Cardiac septum (tissue), 1 donor: ENCODE results near the gene GRIK4. TPM values are rescaled to one million over a fixed set of nuclear protein-coding genes. Genes with fewer than 3 reads are reported as not detected.
"Not testable (repeated sequence)": the region's sequence is repeated elsewhere in the genome, so short reads cannot be mapped to it uniquely, and the experiment has no call there.

ENCODE experiments used
- DNase-seq: peaks from one replicate; pipeline ENCODE4 v3.0.0-alpha.2; 2020; ENCODE audit warnings: low spot score
- intact Hi-C: fragments of 100-400 bp; cut with DNase I; formaldehyde crosslinking; loops from one replicate; pipeline ENCODE4 v1.14.0; 2022
- total RNA-seq: library from RNA; stranded (reverse); fragmentation: NEBNext Ultra II Directional; extraction: Animal tissue kit (Norgen Biotek cat#: 25700); gene quantifications from one replicate; pipeline ENCODE4 v1.2.1, GENCODE V29; 2021
- donor health status: DM: no; HTN: no; CAD: no.

Gene GRIK4
- total RNA-seq, 1 donor from 2014 or later: 0.40 TPM

DNA sequence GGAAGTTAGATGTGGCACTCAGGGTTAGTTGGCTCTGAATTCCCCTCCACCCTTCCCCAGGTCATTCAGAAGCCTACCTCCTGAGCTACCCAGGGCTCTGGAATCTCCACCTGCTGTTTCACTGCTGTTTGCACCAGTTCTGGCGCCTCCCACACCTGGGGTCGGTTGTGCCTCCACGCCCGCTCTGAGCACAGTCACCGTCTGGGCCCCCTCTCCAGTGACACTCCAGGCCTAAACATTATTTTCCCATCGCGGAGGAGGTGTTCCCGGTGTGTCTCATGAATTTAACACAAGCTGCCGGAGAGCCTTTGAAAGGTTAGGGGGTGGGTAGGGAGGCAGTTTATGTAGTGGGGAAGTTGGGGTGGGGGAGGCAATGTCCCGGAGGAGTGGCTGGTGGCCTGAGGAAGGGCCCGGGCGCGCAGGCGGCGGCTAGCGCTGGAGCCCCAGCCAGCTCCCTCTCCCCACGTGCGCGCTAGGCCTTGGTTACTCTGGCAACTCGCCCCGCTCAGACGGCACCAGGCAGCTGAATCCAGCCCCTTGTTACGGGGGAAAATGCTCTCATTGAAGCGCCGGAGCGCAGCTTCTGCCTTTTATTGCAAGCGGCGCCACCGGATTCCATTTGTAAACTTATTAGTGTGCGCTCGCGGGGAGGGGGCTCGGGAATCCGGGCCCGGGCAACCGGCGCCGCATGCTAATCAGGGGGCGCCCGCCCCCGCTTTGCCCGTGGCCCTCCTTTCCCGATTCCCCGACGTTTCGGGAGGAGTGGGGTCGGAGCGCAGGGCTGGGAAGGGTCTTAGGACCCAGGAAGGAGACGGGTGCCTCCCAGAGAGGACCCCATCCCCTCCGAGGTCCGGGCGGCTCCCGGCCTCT, 52.4 kb downstream of the GRIK4 start:
- DNase-seq: no peak
- intact Hi-C loops: loop anchor here (5.0 kb wide), 1 partner anchor 52 kb away; the partner anchor contains the start of gene GRIK4

DNA sequence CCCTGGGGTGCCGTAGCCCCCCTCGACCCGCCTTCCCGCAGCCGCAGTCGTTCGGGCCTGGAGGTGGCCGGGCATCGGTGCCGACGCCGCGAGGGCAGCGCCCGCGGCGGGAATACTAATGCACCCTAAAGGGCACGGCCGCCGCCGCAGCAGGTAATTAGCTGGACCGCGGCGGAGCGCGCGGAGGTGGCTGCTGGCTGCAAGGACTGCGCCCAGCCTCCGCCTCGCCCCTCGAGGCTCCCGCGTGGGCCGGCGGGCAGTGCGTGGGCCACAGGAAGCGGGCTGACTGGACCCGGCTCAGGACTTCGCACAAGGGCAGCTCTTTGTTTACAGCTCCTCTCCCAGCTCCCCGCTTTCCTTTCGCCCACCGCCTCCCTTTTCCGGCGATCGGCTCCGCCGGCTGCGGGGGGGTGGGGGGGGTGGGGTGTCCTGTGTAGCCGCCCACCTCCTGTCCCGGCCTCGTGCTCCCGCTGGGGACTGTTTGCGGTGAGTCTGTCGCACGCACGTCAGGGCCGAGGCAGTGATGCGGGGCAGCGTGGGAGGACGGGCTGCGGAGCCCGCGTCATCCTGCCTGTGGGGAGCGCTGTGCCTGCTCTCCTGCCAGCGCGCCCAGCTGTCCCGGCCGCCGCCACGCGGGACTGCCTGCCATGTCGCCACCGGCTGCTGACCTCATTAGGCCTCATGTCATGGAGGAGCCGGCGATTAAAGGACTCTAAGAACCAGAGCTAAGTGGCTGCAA, 53.2 kb downstream of the GRIK4 start:
- DNase-seq: no peak
- intact Hi-C loops: loop anchor here (5.0 kb wide), 1 partner anchor 52 kb away; the partner anchor contains the start of gene GRIK4

DNA sequence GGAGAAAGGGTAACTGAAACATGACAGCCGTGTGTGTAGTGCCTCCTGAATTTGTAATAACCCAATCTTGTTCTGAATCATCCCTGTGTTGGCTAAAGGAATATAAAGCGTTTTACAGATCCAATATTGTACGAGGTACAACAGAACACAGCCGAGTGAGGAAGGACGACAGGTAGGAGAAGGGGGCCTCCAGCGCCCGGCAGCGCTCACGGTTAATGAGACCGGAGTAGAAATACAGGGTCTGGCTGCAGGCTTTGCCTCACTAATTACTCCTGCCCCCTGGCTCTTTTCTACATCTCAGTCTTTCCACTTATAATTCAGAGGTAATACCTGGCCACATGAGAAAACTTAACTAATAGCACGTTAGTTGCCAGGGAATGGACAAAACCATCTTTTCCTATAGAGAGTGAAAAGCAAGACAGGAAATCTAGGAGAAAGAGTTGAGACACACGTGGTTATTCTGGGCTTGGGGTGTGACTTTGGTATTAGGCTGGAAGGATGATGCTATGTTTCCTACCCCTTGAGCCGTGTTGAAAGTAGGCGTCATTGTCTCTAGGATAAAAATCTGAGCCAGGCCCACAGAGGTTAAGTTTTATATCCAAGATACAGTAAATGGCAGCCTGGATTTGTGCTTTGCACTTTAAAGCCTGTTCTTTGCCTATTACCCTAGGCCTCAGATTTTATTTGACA, 54.1 kb downstream of the GRIK4 start:
- peak; percentile 33 for DNase-seq
- intact Hi-C loops: no loop called here

DNA sequence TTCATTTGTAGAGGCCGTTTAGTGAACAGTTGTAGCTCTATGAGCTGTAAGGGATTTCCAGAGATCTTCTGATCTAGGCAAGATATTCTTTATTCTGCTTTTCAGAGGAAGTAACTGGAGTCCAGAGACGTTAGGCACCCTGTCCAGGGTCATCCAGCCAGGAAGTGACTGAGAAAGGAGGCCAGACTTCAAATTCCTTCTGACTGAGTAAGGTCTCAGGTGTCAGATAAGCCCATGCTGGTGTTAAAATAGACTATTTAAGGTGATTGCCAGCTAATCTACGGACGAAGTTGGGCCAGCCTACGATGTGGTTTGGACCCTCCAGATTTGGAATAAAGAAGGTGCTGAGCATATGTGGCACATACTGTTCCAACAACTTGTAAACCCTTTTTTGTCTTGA, 54.6 kb downstream of the GRIK4 start:
- intact Hi-C loops: no loop called here
- DNase-seq: peak; percentile 19

GRCh38 chr11:120568572-120569307, 57.2 kb downstream of the GRIK4 start:
- DNase-seq: peak; percentile 69
- intact Hi-C loops: no loop called here

- intact Hi-C loops: no loop called here
- peak; percentile 60 for DNase-seq
These were observed 58.3 kb downstream of the GRIK4 start for GRCh38 chr11:120569861-120570260.

DNA sequence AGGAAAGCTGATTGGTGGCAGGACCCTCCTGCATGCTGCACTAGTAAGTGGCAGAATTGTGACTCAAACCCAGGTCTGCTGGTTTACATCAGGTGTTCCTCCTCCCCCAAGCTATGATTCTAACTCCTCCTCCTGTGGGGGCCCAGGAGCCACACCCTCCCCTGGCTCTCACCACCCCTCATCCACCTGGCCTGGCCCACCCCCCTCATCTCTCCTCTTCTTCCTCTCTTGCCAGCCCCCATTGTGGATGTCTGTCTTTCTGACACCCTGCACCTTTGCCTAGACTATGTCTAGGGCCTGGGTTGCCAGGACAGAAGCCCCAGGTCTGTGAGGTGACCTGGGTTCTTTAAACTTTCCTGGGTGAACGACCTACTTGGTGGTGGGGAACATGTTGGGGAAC, 59.9 kb downstream of the GRIK4 start:
- intact Hi-C loops: no loop called here
- DNase-seq: peak; percentile 51

GRCh38 chr11:120573756-120574354, 62.3 kb downstream of the GRIK4 start:
- peak; percentile 43 for DNase-seq
- intact Hi-C loops: no loop called here

GRCh38 chr11:120574876-120575275, 63.3 kb downstream of the GRIK4 start:
- intact Hi-C loops: no loop called here
- DNase-seq: peak; percentile 27

- DNase-seq: peak; percentile 36
- intact Hi-C loops: no loop called here
These were observed 63.9 kb downstream of the GRIK4 start for GRCh38 chr11:120575461-120575860.

DNA sequence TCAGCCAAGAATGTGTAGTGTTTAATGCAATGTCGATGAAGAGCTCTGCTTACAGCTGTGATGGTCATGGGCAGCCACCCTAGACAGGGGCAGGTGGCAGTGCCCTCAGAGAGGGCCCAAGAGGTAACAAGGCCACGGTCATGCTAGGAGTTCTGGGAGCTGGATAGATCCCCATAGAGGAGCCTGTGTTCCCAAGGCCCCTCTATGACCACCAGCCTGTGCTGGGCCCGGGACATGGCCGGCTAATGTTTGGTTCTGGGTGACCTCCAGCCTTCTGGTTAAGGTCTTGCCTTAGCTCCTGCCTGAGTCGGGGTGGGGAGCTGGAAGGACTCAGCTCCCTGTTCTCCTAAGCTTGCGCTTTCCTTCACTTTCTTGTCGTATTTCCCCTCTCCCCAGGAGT, 65.1 kb downstream of the GRIK4 start:
- intact Hi-C loops: no loop called here
- peak; percentile 55 for DNase-seq

- intact Hi-C loops: no loop called here
- DNase-seq: peak; percentile 63
These were observed 65.5 kb downstream of the GRIK4 start for GRCh38 chr11:120577041-120577440.

- intact Hi-C loops: no loop called here
These were observed 66.2 kb downstream of the GRIK4 start for GRCh38 chr11:120577624-120578363.

DNA sequence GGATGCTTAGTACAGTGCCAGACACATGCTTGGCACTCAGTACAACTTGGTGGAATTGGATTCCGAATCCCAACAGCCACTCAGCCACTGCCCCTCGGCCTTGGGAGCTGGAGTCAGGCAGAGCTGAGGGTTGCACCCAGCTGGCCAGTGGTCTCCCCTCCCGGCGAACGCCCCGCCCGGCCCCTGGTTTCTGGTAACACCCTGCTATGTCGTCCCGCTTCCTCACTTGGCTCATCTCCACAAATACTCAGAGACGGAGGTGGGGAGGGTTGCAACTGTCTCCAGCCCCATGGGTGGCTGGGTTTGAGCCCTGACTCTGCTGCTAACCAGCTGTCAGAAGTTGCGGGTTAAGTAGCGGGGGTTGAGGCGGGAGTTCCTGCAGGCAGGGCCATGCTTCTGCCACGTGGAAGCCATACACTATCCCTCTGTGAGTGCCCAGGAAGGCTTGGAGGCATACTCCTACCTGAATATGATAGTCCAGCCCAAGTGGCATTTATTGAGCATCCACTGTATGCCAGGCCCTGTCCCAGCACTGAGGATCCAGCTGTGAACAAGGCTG, 67.1 kb downstream of the GRIK4 start:
- peak; percentile 61 for DNase-seq
- intact Hi-C loops: no loop called here

More at GRCh38 chr11:120577624-120578363, 66.2 kb downstream of the GRIK4 start:
- peak; percentile 51 for DNase-seq

GRCh38 chr11:120579611-120580031, 68.1 kb downstream of the GRIK4 start:
- no peak for DNase-seq
- intact Hi-C loops: no loop called here

DNA sequence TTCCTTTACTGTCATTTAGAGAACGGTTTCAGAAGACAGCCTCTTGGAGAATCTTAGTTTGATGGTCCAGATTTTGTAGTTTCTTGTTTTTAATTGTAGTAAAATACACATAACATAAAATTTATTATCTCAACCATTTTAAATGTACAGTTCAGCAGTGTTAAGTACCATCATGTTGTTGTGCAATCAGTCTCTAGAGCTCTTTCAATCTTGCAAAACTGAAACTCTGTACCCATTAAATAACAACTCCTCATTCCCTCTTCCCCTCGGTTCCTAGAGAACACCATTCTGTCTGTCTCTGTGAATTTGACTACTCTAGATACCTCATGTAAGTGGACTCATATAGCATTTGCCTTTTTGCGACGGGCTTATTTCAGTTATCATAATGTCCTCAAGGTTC, 69.8 kb downstream of the GRIK4 start:
- no peak for DNase-seq
- intact Hi-C loops: no loop called here

DNA sequence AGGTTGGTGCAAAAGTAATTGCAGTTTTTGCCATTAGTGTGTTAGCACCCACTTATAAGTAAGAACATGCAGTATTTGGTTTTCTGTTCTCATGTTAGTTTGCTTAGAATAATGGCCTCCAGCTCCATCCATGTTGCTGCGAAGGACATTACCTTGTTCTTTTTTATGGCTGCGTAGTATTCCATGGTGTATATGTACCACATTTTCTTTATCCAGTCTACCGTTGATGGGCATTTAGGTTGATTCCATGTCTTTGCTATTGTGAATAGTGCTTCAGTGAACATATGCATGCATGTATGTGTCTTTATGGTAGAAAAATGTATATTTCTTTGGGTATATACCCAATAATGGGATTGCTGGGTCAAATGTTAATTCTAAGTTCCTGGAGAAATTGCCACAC, 71.0 kb downstream of the GRIK4 start:
- DNase-seq, intact Hi-C loops: not testable (repeated sequence)

DNA sequence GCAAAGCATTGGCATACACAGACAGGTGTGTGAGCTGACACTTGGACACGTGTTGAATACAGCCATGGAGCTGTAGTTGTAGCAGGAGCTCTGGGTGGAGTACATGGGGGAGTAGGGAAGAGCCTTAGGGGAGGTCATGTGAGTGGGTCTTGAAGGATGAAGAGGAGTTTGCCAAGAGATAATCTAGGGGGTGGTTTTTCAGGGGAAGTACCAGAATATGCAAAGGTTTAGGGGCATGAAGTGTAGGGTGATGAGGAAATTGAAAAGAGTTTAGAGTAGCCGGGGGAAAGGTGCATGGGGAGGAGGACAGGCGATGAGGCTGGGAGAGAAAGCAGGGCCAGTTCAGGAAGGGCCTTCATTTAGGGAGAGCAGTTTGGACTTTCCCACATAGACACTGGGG, 74.5 kb downstream of the GRIK4 start:
- intact Hi-C loops: no loop called here

More for the DNA sequence above, 74.5 kb downstream of the GRIK4 start:
- no peak for DNase-seq
